HEK293T (cell line): ENCODE results near the gene KCNQ1.

Experiments
- ARNT ChIP-seq: fragments of 450-650 bp; IDR thresholded peaks from 2 replicates; pipeline ENCODE4 v1.6.1; 2017; ENCODE audit warnings: mild to moderate bottlenecking
- BHLHE40 ChIP-seq: fragments of 450-650 bp; IDR thresholded peaks from 2 replicates; pipeline ENCODE4 v1.6.1; 2016; ENCODE audit warnings: mild to moderate bottlenecking, moderate library complexity, borderline replicate concordance
- FOXA1 ChIP-seq: fragments of 450-650 bp; IDR thresholded peaks from 2 replicates; pipeline ENCODE4 v1.6.1; 2016; ENCODE audit warnings: mild to moderate bottlenecking
- FOXK2 ChIP-seq: fragments of 450-650 bp; IDR thresholded peaks from 2 replicates; pipeline ENCODE4 v1.6.1; 2016; ENCODE audit warnings: mild to moderate bottlenecking
- FOXM1 ChIP-seq: fragments of 450-650 bp; IDR thresholded peaks from 2 replicates; pipeline ENCODE4 v1.6.1; 2017; ENCODE audit warnings: mild to moderate bottlenecking, borderline replicate concordance
- L3MBTL2 ChIP-seq: fragments of 450-650 bp; conservative IDR thresholded peaks from 2 replicates; pipeline ENCODE4 v1.6.1; 2016; ENCODE audit warnings: mild to moderate bottlenecking
- LEF1 ChIP-seq: fragments of 450-650 bp; IDR thresholded peaks from 2 replicates; pipeline ENCODE4 v1.6.1; 2017; ENCODE audit warnings: mild to moderate bottlenecking, borderline replicate concordance
- NFRKB ChIP-seq: fragments of 450-650 bp; IDR thresholded peaks from 2 replicates; pipeline ENCODE4 v1.6.1; 2016; ENCODE audit warnings: mild to moderate bottlenecking, moderate library complexity
- SP1 ChIP-seq: fragments of 450-650 bp; IDR thresholded peaks from 2 replicates; pipeline ENCODE4 v1.6.1; 2017
- TARDBP ChIP-seq: fragments of 450-650 bp; IDR thresholded peaks from 2 replicates; pipeline ENCODE4 v1.6.1; 2016

- TF ChIP-seq L3MBTL2 (no peak), NFRKB (no peak), BHLHE40 (no peak), FOXK2 (no peak), SP1 (no peak), FOXA1 (no peak), ARNT (no peak), FOXM1 (no peak), LEF1 (no peak), TARDBP (no peak)
These were observed 239.8 kb downstream of the KCNQ1 start for GRCh38 chr11:2684581-2684980.
